ENCODE measurements around the gene ITFG2.
"Not testable (repeated sequence)": the region's sequence is repeated elsewhere in the genome, so short reads cannot be mapped to it uniquely, and the experiment has no call there.

Gene ITFG2

GRCh38 chr12:2864198-2864597 is 51.7 kb downstream of the ITFG2 start:
- no peak for DNase-seq

- DNase-seq, result not testable (repeated sequence)
These were observed 56.6 kb downstream of the ITFG2 start for GRCh38 chr12:2868986-2869632.
